HG02973 (cell line): ENCODE data around the gene C9orf72.
"Not testable (repeated sequence)": the region's sequence is repeated elsewhere in the genome, so short reads cannot be mapped to it uniquely, and the experiment has no call there.

Experiments
- ATAC-seq: cut with Tn5 transposase; IDR thresholded peaks from one replicate; pipeline ENCODE4 v1.9.1; 2021; ENCODE audit warnings: moderate library complexity; ENCODE audit not compliant: unreplicated experiment

Gene C9orf72

DNA sequence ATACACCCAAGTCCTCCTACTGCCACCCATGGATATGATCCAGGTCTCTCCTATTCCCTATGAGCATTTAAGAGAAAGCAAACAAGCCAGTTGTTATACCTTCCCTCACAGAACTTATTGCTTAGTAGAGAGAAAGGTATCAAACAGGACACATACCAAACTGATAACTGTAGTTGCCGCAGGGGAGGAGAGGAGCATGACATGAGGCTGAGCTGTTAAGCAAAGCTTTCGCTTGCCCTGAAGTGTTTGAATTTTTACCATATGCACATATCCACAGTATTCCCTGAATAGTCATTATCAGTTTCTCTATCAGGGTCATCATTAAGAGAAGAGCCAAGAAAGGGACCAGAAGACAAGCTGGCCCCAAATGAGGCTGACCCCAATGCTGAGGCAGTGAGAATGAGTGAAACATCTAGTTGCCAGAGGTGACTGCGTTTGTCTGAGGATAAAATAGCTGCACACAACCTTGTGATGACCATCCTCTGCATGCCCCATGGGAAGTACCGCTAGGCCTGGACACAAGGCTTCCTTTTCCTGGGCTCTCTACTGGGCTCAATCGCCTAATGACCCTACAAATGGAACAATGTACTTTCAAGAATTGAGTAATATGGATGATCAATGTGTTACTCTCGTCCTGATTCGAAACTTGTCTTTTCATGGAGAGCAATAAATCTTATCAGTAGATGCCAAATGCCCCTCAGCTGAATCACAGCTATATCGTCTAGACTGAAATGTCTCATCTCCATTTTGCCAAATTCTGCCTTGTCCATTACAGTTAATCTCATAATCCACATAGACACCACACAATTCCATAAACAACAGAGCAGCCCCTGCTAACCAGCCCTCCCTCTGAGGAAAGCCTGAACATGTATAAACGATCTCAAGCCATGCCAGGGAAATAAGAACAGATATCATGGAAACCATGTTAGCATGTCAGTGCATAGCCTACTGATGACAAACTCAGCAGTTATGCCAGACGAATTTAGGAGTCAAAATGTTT, 53.5 kb downstream of the C9orf72 start:
- no peak for ATAC-seq

GRCh38 chr9:27518809-27519208, 54.5 kb downstream of the C9orf72 start:
- ATAC-seq: no peak

GRCh38 chr9:27518006-27518405, 55.3 kb downstream of the C9orf72 start:
- ATAC-seq: no peak

DNA sequence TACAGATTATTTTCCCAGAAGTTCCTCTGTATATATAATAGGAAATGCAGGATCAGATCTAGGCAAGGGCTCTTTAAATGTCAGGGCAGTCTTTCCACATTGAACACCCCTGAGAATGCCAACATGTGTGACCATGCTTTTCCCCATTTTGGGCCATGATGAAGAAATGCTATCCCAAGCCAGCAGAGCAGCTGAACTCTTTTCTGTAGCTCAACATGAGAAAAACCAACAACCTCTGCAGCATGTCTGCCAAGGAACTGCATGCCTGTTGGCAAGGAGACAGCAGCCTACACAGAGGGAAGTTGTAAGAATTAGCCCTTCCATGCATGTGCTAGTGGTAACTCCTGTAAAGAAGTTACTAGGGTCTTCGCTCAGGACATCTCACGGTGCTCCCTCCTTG, 58.7 kb downstream of the C9orf72 start:
- no peak for ATAC-seq

DNA sequence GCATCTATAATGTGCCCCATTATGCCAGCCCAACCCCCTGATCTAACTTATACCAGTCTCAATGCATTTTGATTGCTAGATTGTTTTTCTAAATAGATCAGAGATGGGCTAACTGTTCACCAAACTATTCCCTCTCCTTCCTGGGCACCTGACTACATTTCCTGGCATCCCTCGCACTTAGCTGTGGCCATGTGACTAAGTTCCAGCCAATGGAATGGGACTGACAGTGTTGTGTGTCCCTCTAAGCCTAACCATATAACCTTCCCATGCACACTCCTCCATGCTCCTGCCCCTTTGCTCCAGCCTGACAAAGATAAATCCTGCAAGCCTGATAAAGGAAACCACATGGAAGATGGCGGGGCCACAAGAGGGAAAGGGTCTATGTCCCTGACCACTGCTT, 61.5 kb downstream of the C9orf72 start:
- no peak for ATAC-seq

- ATAC-seq: no peak
Measured at GRCh38 chr9:27510780-27511179, 62.5 kb downstream of the C9orf72 start.

DNA sequence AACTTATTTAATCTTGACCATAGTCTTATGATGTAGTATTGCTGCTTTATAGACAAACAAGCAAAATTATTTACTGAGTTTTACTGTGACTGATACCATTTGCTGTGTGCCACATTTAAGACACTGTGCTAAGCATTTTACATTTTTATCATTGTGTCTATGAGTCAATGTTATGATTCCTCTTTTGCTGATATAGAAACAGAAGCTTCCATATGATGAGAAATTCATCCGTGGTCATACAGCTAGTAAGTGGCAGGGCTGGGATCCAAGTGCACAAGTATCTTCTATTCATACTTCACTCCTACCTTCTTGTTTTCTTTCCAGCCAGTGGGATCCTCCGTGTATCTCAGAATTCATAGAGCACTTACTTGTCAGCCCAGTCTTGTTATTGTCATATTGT, 66.3 kb downstream of the C9orf72 start:
- ATAC-seq: no peak

DNA sequence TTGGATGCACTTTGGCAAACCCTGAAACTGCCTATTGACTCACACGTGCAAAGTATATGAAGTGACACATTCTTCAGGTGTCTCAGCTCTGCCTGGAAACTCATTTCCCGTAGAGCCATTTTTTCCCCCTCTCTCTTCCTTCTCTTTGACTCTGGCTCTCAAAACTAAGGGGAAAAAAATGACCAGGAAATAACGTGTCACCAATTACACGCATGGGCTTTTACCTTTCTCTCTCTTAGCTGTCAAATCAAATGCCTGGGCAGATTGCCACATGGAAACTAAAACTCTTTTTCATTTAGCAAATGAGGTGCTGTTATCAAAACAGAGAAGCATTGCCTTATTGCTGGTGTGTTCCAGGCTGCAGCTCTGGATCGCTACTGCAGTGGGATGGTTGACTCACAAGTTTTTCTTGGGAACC, 67.5 kb downstream of the C9orf72 start:
- no peak for ATAC-seq

DNA sequence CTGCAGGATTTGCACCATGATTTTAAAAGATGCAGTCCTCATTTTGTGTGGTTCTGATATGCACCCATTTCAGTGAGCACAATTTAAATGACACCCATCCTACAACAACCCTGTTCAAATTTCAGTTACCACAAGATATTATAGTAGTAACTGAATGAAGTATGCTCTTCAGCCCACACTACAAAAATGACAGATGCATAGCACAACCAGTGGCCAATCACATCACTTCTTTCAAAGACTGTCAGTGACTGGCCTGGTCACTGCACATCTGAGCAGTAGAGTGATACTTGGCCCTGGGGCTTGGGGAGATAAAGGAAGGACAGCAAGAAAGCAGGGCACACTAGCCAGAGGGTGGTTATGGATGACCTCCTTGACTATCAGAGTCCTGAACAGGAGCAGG, 69.0 kb downstream of the C9orf72 start:
- ATAC-seq: no peak

- ATAC-seq: no peak
Measured at GRCh38 chr9:27503623-27504022, 69.7 kb downstream of the C9orf72 start.

- not testable (repeated sequence) for ATAC-seq
Measured at GRCh38 chr9:27500902-27501301, 72.4 kb downstream of the C9orf72 start.

GRCh38 chr9:27499451-27499850, 73.8 kb downstream of the C9orf72 start:
- peak; percentile 49 for ATAC-seq

GRCh38 chr9:27497883-27498417, 75.3 kb downstream of the C9orf72 start:
- no peak for ATAC-seq
